Body of pancreas (tissue), 4 donors: Measurements from ENCODE around the gene PDE9A. TPM values are rescaled to one million over a fixed set of nuclear protein-coding genes. Genes with fewer than 3 reads are reported as not detected.

Experiments used
- ATAC-seq: fragments of 150-250 bp; one replicate; pipeline ENCODE4 v1.9.1; 2016
- DNase-seq, 4 donors: peaks; one replicate each; pipeline ENCODE4 v3.0.0-alpha.2; 2019
- H3K27ac ChIP-seq, 4 donors: fragments of 200-600 bp; sonication (generic); 1 replicate in 3 of 4; 2 replicates in 1 of 4; pipeline versions ENCODE4 v1.5.1 to v1.6.1; 2016 to 2019; ENCODE audit warnings: mild to moderate bottlenecking in 1 of 4, mixed read lengths in 1 of 4, moderate library complexity in 1 of 4
- H3K27me3 ChIP-seq, 2 donors: fragments of 200-600 bp; sonication (generic); one replicate each; pipeline ENCODE4 v1.6.0; 2016; ENCODE audit warnings: mild to moderate bottlenecking in 1 of 2
- H3K36me3 ChIP-seq, 2 donors: fragments of 200-600 bp; sonication (generic); replicated peaks in 1 of 2; 2 replicates each; pipeline ENCODE4 v1.5.1; 2016; ENCODE audit warnings: low read depth in 2 of 2; ENCODE audit not compliant: insufficient read depth in 1 of 2
- H3K4me1 ChIP-seq: fragments of 200-600 bp; sonication (generic); one replicate; pipeline ENCODE4 v1.6.0; 2016
- H3K4me3 ChIP-seq, 2 donors: fragments of 200-600 bp; sonication (generic); 1 replicate in 1 of 2; 2 replicates in 1 of 2; pipeline ENCODE4 v1.5.1; 2016 to 2019
- H3K9me3 ChIP-seq, 3 donors: fragments of 200-600 bp; sonication (generic); 1 replicate in 2 of 3; 2 replicates in 1 of 3; pipeline ENCODE4 v1.5.1; 2016
- CTCF ChIP-seq, 7 experiments: fragments of 450-650 bp in 4 of 7; fragments of 200-600 bp in 3 of 7; sonication (generic) in 3 of 7; IDR thresholded peaks; one replicate each; pipeline ENCODE4 v1.5.1; 2016 to 2019; ENCODE audit warnings: antibody characterized with exemption in 7 of 7
- POLR2A ChIP-seq, 3 donors: fragments of 450-650 bp; IDR thresholded peaks; one replicate each; pipeline ENCODE4 v1.6.1; 2016; ENCODE audit warnings: antibody characterized with exemption in 3 of 3, mild to moderate bottlenecking in 2 of 3
- WGBS, 2 donors: methylation state at CpG; one replicate each; pipeline ENCODE4 v1.1.5; 2017; 5-methylcytosine and 5-hydroxymethylcytosine counted together
- intact Hi-C: fragments of 100-400 bp; cut with DNase I; formaldehyde crosslinking; loops from one replicate; pipeline ENCODE4 v1.15.1; 2023
- total RNA-seq, 2 donors: library from RNA; depleted of rRNA; stranded (reverse); fragments of >200 nt; gene quantifications; one replicate each; pipeline ENCODE4 v1.1.0, GENCODE V29; 2016

Gene PDE9A
- total RNA-seq, 2 donors from 2014 or later: 5.2 to 7.9 TPM

GRCh38 chr21:42646076-42646825 is 7.2 kb upstream of the PDE9A start:
- WGBS, 2 donors: 75 to 81% methylated on average over 13 to 14 of the region's 14 CpGs
- no peaks in the 10 kb centered on the region for H3K4me1 ChIP-seq
- no peak for ATAC-seq
- H3K27me3 ChIP-seq: no peaks in the 10 kb centered on the region
- no peak for DNase-seq
- TF ChIP-seq CTCF (IDR thresholded peaks at IDR 0.05): no peak
- TF ChIP-seq POLR2A (IDR thresholded peaks at IDR 0.05): no peak
- H3K9me3 ChIP-seq: no peaks in the 10 kb centered on the region
- H3K36me3 ChIP-seq: no peaks in the 10 kb centered on the region
- H3K27ac ChIP-seq: no peak overlapping the region
- intact Hi-C loops: no loop called here
- no peak overlapping the region for H3K4me3 ChIP-seq

- no peak overlapping the region for H3K27ac ChIP-seq
- H3K9me3 ChIP-seq: no peaks in the 10 kb centered on the region
- intact Hi-C loops: no loop called here
- H3K4me1 ChIP-seq: no peaks in the 10 kb centered on the region
- no peak overlapping the region for H3K4me3 ChIP-seq
- DNase-seq (no peak), ATAC-seq (no peak)
- no peaks in the 10 kb centered on the region for H3K27me3 ChIP-seq
- H3K36me3 ChIP-seq: no peaks in the 10 kb centered on the region
- TF ChIP-seq POLR2A (IDR thresholded peaks at IDR 0.05) (no peak), CTCF (IDR thresholded peaks at IDR 0.05) (no peak)
- WGBS, 2 donors: 79 to 81% methylated on average over 14 of the region's 14 CpGs
Observed at GRCh38 chr21:42646836-42647235, 6.6 kb upstream of the PDE9A start.

DNA sequence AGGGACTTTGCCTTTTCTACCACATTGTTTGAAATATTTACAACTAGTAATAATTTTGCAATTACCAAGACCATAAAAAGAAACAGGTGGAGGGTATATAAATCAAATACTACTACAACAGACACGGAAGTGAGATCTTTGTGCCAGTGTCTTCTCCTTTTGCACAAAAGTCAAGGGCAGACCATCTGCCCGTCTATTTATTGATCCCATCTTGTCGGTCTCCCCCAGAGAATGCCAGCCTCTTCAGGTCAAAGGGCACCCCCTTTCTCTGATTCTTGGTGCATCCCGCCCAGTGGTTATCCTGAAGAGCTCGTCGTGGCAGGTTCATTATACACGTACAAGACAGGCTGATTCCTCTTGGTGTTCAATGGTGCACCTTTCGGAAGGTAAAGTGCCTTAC is 4.8 kb upstream of the PDE9A start:
- no peak for TF ChIP-seq POLR2A (IDR thresholded peaks at IDR 0.05)
- no peak for TF ChIP-seq CTCF (IDR thresholded peaks at IDR 0.05)
- intact Hi-C loops: no loop called here
- ATAC-seq (no peak), DNase-seq (no peak)
- Histone ChIP-seq H3K4me1 (peaks cover 7% of the 10 kb centered on the region), H3K27ac (no peak overlapping the region), H3K36me3 (no peaks in the 10 kb centered on the region), H3K4me3 (no peak overlapping the region), H3K27me3 (no peaks in the 10 kb centered on the region), H3K9me3 (no peaks in the 10 kb centered on the region)
- 82 to 86% methylated on average over 8 of the region's 8 CpGs for WGBS, 2 donors

GRCh38 chr21:42649122-42650032 is 4.0 kb upstream of the PDE9A start:
- ATAC-seq: no peak
- no peak for DNase-seq
- intact Hi-C loops: no loop called here
- Histone ChIP-seq H3K4me3 (no peak overlapping the region), H3K4me1 (peaks cover 11% of the 10 kb centered on the region), H3K27ac (no peak overlapping the region), H3K27me3 (peaks cover 0 to 3% of the 10 kb centered on the region in 2 donors), H3K9me3 (no peaks in the 10 kb centered on the region), H3K36me3 (no peaks in the 10 kb centered on the region)
- TF ChIP-seq CTCF (IDR thresholded peaks at IDR 0.05) (no peak), POLR2A (IDR thresholded peaks at IDR 0.05) (no peak)
- WGBS, 2 donors: 75 to 76% methylated on average over 24 of the region's 24 CpGs
